IMR-90 (cell line): ENCODE results near the gene IP6K2. TPM values are rescaled to one million over a fixed set of nuclear protein-coding genes. Genes with fewer than 3 reads are reported as not detected.
"Not testable (repeated sequence)": the region's sequence is repeated elsewhere in the genome, so short reads cannot be mapped to it uniquely, and the experiment has no call there.

ENCODE experiments used
- ATAC-seq: fragments of 200-7000 bp; cut with Tn5 transposase; 2 replicates; pipeline ENCODE4 v1.9.1; 2020; ENCODE audit warnings: low read depth, mild to moderate bottlenecking, moderate library complexity
- BruUV-seq: library from RNA; stranded (reverse); fragments of 400-500 nt; replicated peaks from 2 replicates; lab custom pipeline; 2021; lab: Mats Ljungman, UMichigan
- CTCF ChIA-PET: fragments of 300-600 bp; formaldehyde crosslinking; extraction: SDS; loops from one replicate; lab custom pipeline; 2021; ENCODE audit warnings: antibody characterized with exemption; lab: Yijun Ruan, JAX
- POLR2A ChIA-PET: fragments of 300-600 bp; sonication (Branson Sonifier 250); formaldehyde crosslinking; loops from one replicate; lab custom pipeline; 2022; ENCODE audit warnings: antibody characterized with exemption; ENCODE audit not compliant: unreplicated experiment; lab: Charles Lee
- DNase-seq: peaks from one replicate; pipeline ENCODE4 v3.0.0; 2013
- H2AFZ ChIP-seq: replicated peaks from 2 replicates; pipeline ENCODE3; 2013; ENCODE audit warnings: low read length, mild to moderate bottlenecking; ENCODE audit not compliant: poor library complexity
- H2AK5ac ChIP-seq: 2 replicates; pipeline ENCODE4 v1.6.1; 2013; ENCODE audit warnings: low read depth, low read length, inconsistent platforms
- H2AK9ac ChIP-seq: replicated peaks from 2 replicates; pipeline ENCODE3; 2013; ENCODE audit warnings: mild to moderate bottlenecking, low read depth, low read length, moderate library complexity; ENCODE audit not compliant: poor library complexity
- H2BK120ac ChIP-seq: 2 replicates; pipeline ENCODE4 v1.6.1; 2013; ENCODE audit warnings: low read depth, low read length, inconsistent platforms
- H2BK15ac ChIP-seq: 3 replicates; pipeline ENCODE4 v1.6.1; 2013; ENCODE audit warnings: low read depth, low read length, inconsistent platforms
- H2BK20ac ChIP-seq: 2 replicates; pipeline ENCODE4 v1.6.1; 2013; ENCODE audit warnings: low read depth, mild to moderate bottlenecking, inconsistent platforms, low read length, moderate library complexity
- H2BK5ac ChIP-seq: 2 replicates; pipeline ENCODE4 v1.6.1; 2013; ENCODE audit warnings: mild to moderate bottlenecking, low read depth, low read length, inconsistent platforms; ENCODE audit not compliant: poor library complexity, severe bottlenecking
- H3K14ac ChIP-seq: replicated peaks from 2 replicates; pipeline ENCODE4 v1.6.1; 2013; ENCODE audit warnings: low read depth, low read length, inconsistent platforms
- H3K18ac ChIP-seq: 2 replicates; pipeline ENCODE4 v1.6.1; 2013; ENCODE audit warnings: low read depth, low read length, control low read depth
- H3K23ac ChIP-seq: 2 replicates; pipeline ENCODE4 v1.6.1; 2013; ENCODE audit warnings: low read depth, low read length, inconsistent platforms
- H3K27ac ChIP-seq: 2 replicates; pipeline ENCODE4 v1.5.1; 2013; ENCODE audit warnings: mild to moderate bottlenecking, control low read depth, low read length; ENCODE audit not compliant: insufficient read depth
- H3K27me3 ChIP-seq: 2 replicates; pipeline ENCODE4 v1.6.1; 2013; ENCODE audit warnings: low read length; ENCODE audit not compliant: control insufficient read depth, insufficient read depth
- H3K36me3 ChIP-seq: 2 replicates; pipeline ENCODE4 v1.6.1; 2013; ENCODE audit warnings: low read length, mixed read lengths; ENCODE audit not compliant: control insufficient read depth, insufficient read depth
- H3K4ac ChIP-seq: 2 replicates; pipeline ENCODE4 v1.6.1; 2013; ENCODE audit warnings: low read depth, low read length, inconsistent platforms
- H3K4me1 ChIP-seq: 2 replicates; pipeline ENCODE4 v1.6.1; 2013; ENCODE audit warnings: low read length, mixed read lengths; ENCODE audit not compliant: control insufficient read depth, insufficient read depth
- H3K4me2 ChIP-seq: 2 replicates; pipeline ENCODE4 v1.6.1; 2013; ENCODE audit warnings: low read depth, mild to moderate bottlenecking, control low read depth, low read length, moderate library complexity
- H3K4me3 ChIP-seq: 2 replicates; pipeline ENCODE4 v1.5.1; 2013; ENCODE audit warnings: low read depth, mild to moderate bottlenecking, control low read depth, low read length, moderate library complexity; ENCODE audit not compliant: insufficient read depth
- H3K56ac ChIP-seq: 2 replicates; pipeline ENCODE4 v1.6.1; 2013; ENCODE audit warnings: low read length, inconsistent platforms; ENCODE audit not compliant: insufficient read depth; ENCODE audit errors: extremely low read depth
- H3K79me1 ChIP-seq, 2 experiments: 2 replicates each; pipeline ENCODE4 v1.6.1; 2013; ENCODE audit warnings: low read length in 2 of 2, inconsistent platforms in 1 of 2, low read depth in 1 of 2
- H3K9ac ChIP-seq: 2 replicates; pipeline ENCODE4 v1.6.1; 2013; ENCODE audit warnings: low read depth, low read length, control low read depth
- H3K9me1 ChIP-seq: 2 replicates; pipeline ENCODE4 v1.6.1; 2013; ENCODE audit warnings: low read length, inconsistent platforms; ENCODE audit not compliant: insufficient read depth
- H3K9me3 ChIP-seq: 2 replicates; pipeline ENCODE4 v1.6.1; 2013; ENCODE audit warnings: low read length; ENCODE audit not compliant: control insufficient read depth, insufficient read depth
- H4K20me1 ChIP-seq: 2 replicates; pipeline ENCODE4 v1.6.1; 2013; ENCODE audit warnings: low read length, inconsistent platforms; ENCODE audit not compliant: insufficient read depth
- H4K5ac ChIP-seq: 2 replicates; pipeline ENCODE4 v1.6.1; 2013; ENCODE audit warnings: mild to moderate bottlenecking, low read depth, low read length, control low read depth
- H4K8ac ChIP-seq, 2 experiments: 2 replicates each; pipeline ENCODE4 v1.6.1; 2013; ENCODE audit warnings: low read depth in 2 of 2, low read length in 2 of 2, control low read depth in 1 of 2, inconsistent platforms in 1 of 2
- H4K91ac ChIP-seq: 2 replicates; pipeline ENCODE4 v1.6.1; 2013; ENCODE audit warnings: low read depth, low read length, inconsistent platforms; ENCODE audit not compliant: insufficient read depth
- WGBS, 2 experiments: methylation state at CpG; one replicate each; pipeline versions ENCODE4 v1.1.5 to v1.1.7; 2013; ENCODE audit warnings: missing lambda C conversion rate in 2 of 2; ENCODE audit not compliant: insufficient read length in 1 of 2; ENCODE audit errors: extremely low coverage in 2 of 2; 5-methylcytosine and 5-hydroxymethylcytosine counted together
- dilution Hi-C: fragments of 300-500 bp; cut with HindIII; formaldehyde crosslinking; loops from one replicate; pipeline ENCODE4 v1.14.3; 2018; ENCODE audit warnings: low sequenced_read_pairs; ENCODE audit not compliant: unreplicated experiment
- in situ Hi-C: fragments of 300-500 bp; cut with MboI; formaldehyde crosslinking; loops from 3 replicates; pipeline ENCODE4 v1.14.3; 2019; ENCODE audit warnings: low sequenced_read_pairs, inconsistent platforms, mixed read lengths
- intact Hi-C: fragments of 100-400 bp; cut with micrococcal nuclease; formaldehyde crosslinking; loops from 2 replicates; pipeline ENCODE4 v1.10.0; 2022
- polyA plus RNA-seq, 3 experiments: library from polyadenylated mRNA; depleted of rRNA; stranded (reverse); fragments of >200 nt; gene quantifications; 2 replicates each; pipeline ENCODE4 v1.2.3, GENCODE V29; 2012; ENCODE audit warnings: low replicate concordance in 1 of 3
- total RNA-seq: library from RNA; depleted of rRNA; stranded (reverse); fragments of >200 nt; gene quantifications from 2 replicates; pipeline ENCODE4 v1.2.3, GENCODE V29; 2012

IP6K2 gene
- total and polyA plus RNA-seq, 2 of the 4 experiments (the other 2 are of a cell fraction): 73.7 to 169 TPM

- H3K27ac ChIP-seq, H3K4me2 ChIP-seq, CTCF ChIA-PET, H2AFZ ChIP-seq, dilution Hi-C loops, H3K23ac ChIP-seq, ATAC-seq, H4K8ac ChIP-seq, H4K5ac ChIP-seq, H4K91ac ChIP-seq, H3K9me1 ChIP-seq, H4K20me1 ChIP-seq, H3K4ac ChIP-seq, H3K56ac ChIP-seq, BruUV-seq, H3K4me3 ChIP-seq, H3K9me3 ChIP-seq, H3K9ac ChIP-seq, H3K27me3 ChIP-seq, H2BK5ac ChIP-seq, intact Hi-C loops, H3K36me3 ChIP-seq, H2AK9ac ChIP-seq, H3K14ac ChIP-seq, H2BK20ac ChIP-seq, in situ Hi-C loops, H2AK5ac ChIP-seq, H3K79me1 ChIP-seq, H3K4me1 ChIP-seq, H2BK120ac ChIP-seq, H2BK15ac ChIP-seq, H3K18ac ChIP-seq, POLR2A ChIA-PET: not testable (repeated sequence)
- WGBS, 2 experiments: 38% methylated on average over 2 of the region's 3 CpGs; no CpG with 5 or more reads in 1 of the 2 experiments
- peak; percentile 27 for DNase-seq
Measured at GRCh38 chr3:48723293-48723692, 6.3 kb upstream of the IP6K2 start.
